ENCODE results near the gene EXOG. TPM values are rescaled to one million over a fixed set of nuclear protein-coding genes. Genes with fewer than 3 reads are reported as not detected.

The EXOG gene
- total RNA-seq: 10 to 100 TPM in 8 of 9 donors, 1 to 10 TPM in 1; 5.8 to 16.3 (median 11.5) TPM
- 10 to 100 TPM in 1 of 3 donors, 1 to 10 TPM in 2; 8.3 to 13.6 (median 9.9) TPM for polyA plus RNA-seq
- long read RNA-seq, donor 1, partial matches to known transcripts: 0 of 4 reads
- long read RNA-seq, donor 1, other reads (novel, unspliced or antisense): 0 of 4 reads
- long read RNA-seq, donor 2, partial matches to known transcripts: 0 of 1 reads
- long read RNA-seq, donor 2, other reads (novel, unspliced or antisense): 0 of 1 reads
- long read RNA-seq, donor 3, partial matches to known transcripts: 0 of 1 reads
- long read RNA-seq, donor 3, other reads (novel, unspliced or antisense): 0 of 1 reads
- long read RNA-seq, donor 4, partial matches to known transcripts: 0 of 6 reads
- long read RNA-seq, donor 4, other reads (novel, unspliced or antisense): 4 of 6 reads
- long read RNA-seq, donor 5, partial matches to known transcripts: 0 of 4 reads
- long read RNA-seq, donor 5, other reads (novel, unspliced or antisense): 1 of 4 reads
- long read RNA-seq, donor 6, partial matches to known transcripts: 0 of 3 reads
- long read RNA-seq, donor 6, other reads (novel, unspliced or antisense): 3 of 3 reads
- long read RNA-seq, donor 7, partial matches to known transcripts: 0 of 3 reads
- long read RNA-seq, donor 7, other reads (novel, unspliced or antisense): 0 of 3 reads
- long read RNA-seq, donor 8, partial matches to known transcripts: 0 of 2 reads
- long read RNA-seq, donor 8, other reads (novel, unspliced or antisense): 0 of 2 reads
- long read RNA-seq, donor 9, partial matches to known transcripts: 0 of 4 reads
- long read RNA-seq, donor 9, other reads (novel, unspliced or antisense): 0 of 4 reads
- long read RNA-seq, donor 10, partial matches to known transcripts: 5 of 8 reads
- long read RNA-seq, donor 10, other reads (novel, unspliced or antisense): 0 of 8 reads

- intact Hi-C loops (cut with DNase I): no loop called here
- H3K4me3 ChIP-seq: peak within 1 kb of the TSS; percentile 46 to 76 (median 54)
- 0 to 1% (median 1%) methylated on average over 33 to 53 of the region's 53 CpGs for WGBS, 4 donors
These were observed at the start of gene EXOG for GRCh38 chr3:38496131-38496910. TSS of gene EXOG (plus strand) at chr3:38496340. CDS start at chr3:38496368, 28 bp downstream.

GRCh38 chr3:38446812-38447211 is 49.3 kb upstream of the EXOG start:
- Histone ChIP-seq H3K27ac (no peak overlapping the region), H3K36me3 (replicated peaks in 1 of 2) (no peaks in the 10 kb centered on the region), H3K9me3 (replicated peaks in 1 of 3) (no peaks in the 10 kb centered on the region)

More at GRCh38 chr3:38496131-38496910, at the start of gene EXOG:
- TF ChIP-seq CTCF (IDR thresholded peaks at IDR 0.05): peak; percentile 62 to 85 (median 76)
- TF ChIP-seq POLR2A (IDR thresholded peaks at IDR 0.05): peak in 1 of 2 donors; percentile 28
- Histone ChIP-seq H3K27me3 (no peaks in the 10 kb centered on the region), H3K36me3 (replicated peaks in 1 of 2) (peaks cover 0 to 7% of the 10 kb centered on the region in 2 donors), H3K9me3 (replicated peaks in 1 of 3) (no peaks in the 10 kb centered on the region), H3K27ac (peak within 1 kb of the TSS; percentile 16 to 79 (median 62)), H3K4me1 (replicated peaks in 1 of 2) (peaks cover 5 to 7% of the 10 kb centered on the region in 2 donors)
- DNase-seq: peak; percentile 93 to 96 (median 96)

GRCh38 chr3:38450853-38451252 is 45.3 kb upstream of the EXOG start:
- intact Hi-C loops (cut with DNase I): no loop called here

More at GRCh38 chr3:38446812-38447211, 49.3 kb upstream of the EXOG start:
- no peak overlapping the region for H3K4me3 ChIP-seq
- peaks cover 14 to 24% of the 10 kb centered on the region in 2 donors for H3K4me1 ChIP-seq (replicated peaks in 1 of 2)
- no peaks in the 10 kb centered on the region for H3K27me3 ChIP-seq
- TF ChIP-seq POLR2A (IDR thresholded peaks at IDR 0.05) (no peak), CTCF (IDR thresholded peaks at IDR 0.05) (no peak)
- intact Hi-C loops (cut with DNase I): no loop called here
- no peak for DNase-seq

More at GRCh38 chr3:38450853-38451252, 45.3 kb upstream of the EXOG start:
- no peak for DNase-seq
- Histone ChIP-seq H3K36me3 (replicated peaks in 1 of 2) (no peaks in the 10 kb centered on the region), H3K27me3 (no peaks in the 10 kb centered on the region), H3K9me3 (replicated peaks in 1 of 3) (no peaks in the 10 kb centered on the region), H3K27ac (peak overlapping the region in 1 of 5 donors; percentile 81), H3K4me1 (replicated peaks in 1 of 2) (peaks cover 12 to 24% of the 10 kb centered on the region in 2 donors), H3K4me3 (no peak overlapping the region)
- WGBS, 4 donors: 94 to 100% (median 99%) methylated on average over 3 of the region's 3 CpGs
- TF ChIP-seq POLR2A (IDR thresholded peaks at IDR 0.05) (no peak), CTCF (IDR thresholded peaks at IDR 0.05) (no peak)

Measured in adrenal gland (tissue), 19 donors.